Calu3 (cell line): Measurements from ENCODE around the gene FRS2. TPM values are rescaled to one million over a fixed set of nuclear protein-coding genes. Genes with fewer than 3 reads are reported as not detected.

ENCODE experiments used
- BruUV-seq: library from RNA; stranded (reverse); fragments of 400-500 nt; replicated peaks from 2 replicates; lab custom pipeline; 2021; lab: Mats Ljungman, UMichigan
- CTCF ChIA-PET: fragments of 300-600 bp; sonication (Branson Sonifier 250); formaldehyde crosslinking; loops from one replicate; lab custom pipeline; 2022; ENCODE audit warnings: antibody characterized with exemption; lab: Charles Lee
- DNase-seq: peaks from one replicate; pipeline ENCODE4 v3.0.0; 2022
- H3K27ac Mint-ChIP-seq: one replicate; pipeline ENCODE4 v1.8.0; 2022; ENCODE audit warnings: mixed read lengths; ENCODE audit not compliant: unreplicated experiment
- H3K27me3 Mint-ChIP-seq: one replicate; pipeline ENCODE4 v1.8.0; 2022; ENCODE audit warnings: mixed read lengths; ENCODE audit not compliant: unreplicated experiment
- H3K36me3 Mint-ChIP-seq: one replicate; pipeline ENCODE4 v1.8.0; 2022; ENCODE audit warnings: mild to moderate bottlenecking, moderate library complexity, mixed read lengths; ENCODE audit not compliant: insufficient read depth, unreplicated experiment
- H3K4me1 Mint-ChIP-seq: one replicate; pipeline ENCODE4 v1.8.0; 2022; ENCODE audit warnings: mild to moderate bottlenecking, low read depth, mixed read lengths; ENCODE audit not compliant: unreplicated experiment
- H3K4me3 Mint-ChIP-seq: one replicate; pipeline ENCODE4 v1.8.0; 2022; ENCODE audit warnings: mild to moderate bottlenecking, low read depth, moderate library complexity, mixed read lengths; ENCODE audit not compliant: unreplicated experiment
- H3K9me3 Mint-ChIP-seq: one replicate; pipeline ENCODE4 v1.8.0; 2022; ENCODE audit warnings: low read depth, mixed read lengths; ENCODE audit not compliant: unreplicated experiment
- intact Hi-C: fragments of 100-400 bp; cut with micrococcal nuclease; formaldehyde crosslinking; loops from one replicate; pipeline ENCODE4 v1.10.0; 2022; ENCODE audit not compliant: unreplicated experiment
- total RNA-seq: library from RNA; stranded (reverse); gene quantifications from 2 replicates; pipeline ENCODE4 v1.2.3, GENCODE V29; 2022
- TF ChIP-seq, protein P1 (sequence below): fragments of 200-600 bp; IDR thresholded peaks from one replicate; pipeline ENCODE4 v1.8.0; 2022; ENCODE audit warnings: antibody characterized with exemption; ENCODE audit not compliant: unreplicated experiment

Gene FRS2
- total RNA-seq, 1 experiment from 2014 or later = 27.5 TPM

DNA sequence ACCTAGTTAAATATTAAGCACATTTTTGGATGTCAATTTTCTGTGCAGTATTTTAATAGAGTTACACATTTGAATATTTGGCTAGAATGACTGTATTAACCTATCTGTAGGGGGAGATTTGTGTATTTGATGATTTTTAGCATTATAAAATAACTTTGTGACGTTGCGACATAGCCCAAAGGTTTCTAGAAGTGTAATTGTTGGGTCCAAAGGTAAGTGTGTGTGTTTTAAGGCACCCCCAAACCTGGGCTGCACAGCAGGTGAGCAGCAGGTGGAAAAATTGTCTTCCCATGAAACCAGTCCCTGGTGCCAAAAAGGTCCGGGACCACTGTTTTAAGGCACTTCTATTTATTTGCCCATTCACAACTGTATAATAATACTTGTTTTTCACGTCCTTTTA is 118.3 kb downstream of the FRS2 start:
- Mint-ChIP-seq H3K27ac (no peak overlapping the region), H3K4me1 (no peaks in the 10 kb centered on the region), H3K36me3 (peaks cover 91% of the 10 kb centered on the region), H3K9me3 (no peaks in the 10 kb centered on the region), H3K4me3 (no peak overlapping the region), H3K27me3 (no peaks in the 10 kb centered on the region)
- no TSS peak for BruUV-seq
- intact Hi-C loops = no loop called here
- DNase-seq = no peak
- TF ChIP-seq, protein P1, sequence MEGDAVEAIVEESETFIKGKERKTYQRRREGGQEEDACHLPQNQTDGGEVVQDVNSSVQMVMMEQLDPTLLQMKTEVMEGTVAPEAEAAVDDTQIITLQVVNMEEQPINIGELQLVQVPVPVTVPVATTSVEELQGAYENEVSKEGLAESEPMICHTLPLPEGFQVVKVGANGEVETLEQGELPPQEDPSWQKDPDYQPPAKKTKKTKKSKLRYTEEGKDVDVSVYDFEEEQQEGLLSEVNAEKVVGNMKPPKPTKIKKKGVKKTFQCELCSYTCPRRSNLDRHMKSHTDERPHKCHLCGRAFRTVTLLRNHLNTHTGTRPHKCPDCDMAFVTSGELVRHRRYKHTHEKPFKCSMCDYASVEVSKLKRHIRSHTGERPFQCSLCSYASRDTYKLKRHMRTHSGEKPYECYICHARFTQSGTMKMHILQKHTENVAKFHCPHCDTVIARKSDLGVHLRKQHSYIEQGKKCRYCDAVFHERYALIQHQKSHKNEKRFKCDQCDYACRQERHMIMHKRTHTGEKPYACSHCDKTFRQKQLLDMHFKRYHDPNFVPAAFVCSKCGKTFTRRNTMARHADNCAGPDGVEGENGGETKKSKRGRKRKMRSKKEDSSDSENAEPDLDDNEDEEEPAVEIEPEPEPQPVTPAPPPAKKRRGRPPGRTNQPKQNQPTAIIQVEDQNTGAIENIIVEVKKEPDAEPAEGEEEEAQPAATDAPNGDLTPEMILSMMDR = no peak
- CTCF ChIA-PET = no interaction called here

DNA sequence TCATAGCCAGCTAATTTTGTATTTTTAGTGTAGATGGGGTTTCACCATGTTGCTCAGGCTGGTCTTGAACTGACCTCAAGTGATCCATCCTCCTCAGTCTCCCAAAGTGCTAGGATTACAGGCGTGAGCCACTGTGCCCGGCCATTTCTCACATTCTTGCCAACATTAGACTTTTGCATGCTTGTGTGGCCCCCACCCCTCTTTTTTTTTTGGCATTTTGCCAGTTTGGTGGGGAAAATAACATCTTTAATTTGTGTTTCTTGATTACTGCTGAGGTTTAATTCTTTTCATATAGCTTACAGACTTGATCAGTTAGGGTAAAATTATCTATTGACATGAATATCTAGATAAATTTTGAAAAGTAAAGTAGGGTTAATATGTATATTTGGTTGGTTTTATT is 118.9 kb downstream of the FRS2 start:
- H3K4me1 Mint-ChIP-seq = no peaks in the 10 kb centered on the region
- no peak for DNase-seq
- intact Hi-C loops = no loop called here
- TF ChIP-seq, protein P1 = no peak
- peaks cover 95% of the 10 kb centered on the region for H3K36me3 Mint-ChIP-seq
- H3K27ac Mint-ChIP-seq = no peak overlapping the region
- H3K4me3 Mint-ChIP-seq = no peak overlapping the region
- no peaks in the 10 kb centered on the region for H3K27me3 Mint-ChIP-seq
- H3K9me3 Mint-ChIP-seq = no peaks in the 10 kb centered on the region
- no TSS peak for BruUV-seq
- CTCF ChIA-PET = no interaction called here

DNA sequence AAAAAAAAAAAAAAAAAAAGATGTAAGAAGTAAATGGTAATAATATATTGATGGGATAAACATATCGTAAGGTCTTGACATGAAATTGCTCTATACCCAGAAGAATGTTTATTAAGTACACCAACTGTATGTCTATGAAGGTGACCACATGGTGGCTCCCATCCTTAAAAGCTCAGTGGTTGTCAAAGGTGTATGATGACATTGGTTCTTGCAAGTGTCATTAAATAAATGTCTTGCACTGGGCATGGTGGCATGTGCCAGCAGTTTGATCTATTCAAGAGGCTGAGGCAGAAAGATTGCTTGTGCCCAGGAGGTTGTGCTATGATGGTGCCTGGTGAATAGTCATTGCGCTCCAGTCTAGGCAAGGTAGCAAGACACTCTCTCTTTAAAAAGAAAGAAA is 125.5 kb downstream of the FRS2 start:
- intact Hi-C loops = no loop called here
- BruUV-seq = no TSS peak
- Mint-ChIP-seq H3K9me3 (no peaks in the 10 kb centered on the region), H3K4me3 (no peak overlapping the region), H3K27ac (no peak overlapping the region), H3K27me3 (no peaks in the 10 kb centered on the region), H3K36me3 (peaks cover 80% of the 10 kb centered on the region), H3K4me1 (no peaks in the 10 kb centered on the region)
- DNase-seq = no peak
- CTCF ChIA-PET = interaction anchor here (0.6 to 0.7 kb wide), 3 partner anchors 75 to 151 kb away, joined by 3 to 6 read pairs (median 4); no protein-coding TSS in a partner anchor
- TF ChIP-seq, protein P1 = no peak

DNA sequence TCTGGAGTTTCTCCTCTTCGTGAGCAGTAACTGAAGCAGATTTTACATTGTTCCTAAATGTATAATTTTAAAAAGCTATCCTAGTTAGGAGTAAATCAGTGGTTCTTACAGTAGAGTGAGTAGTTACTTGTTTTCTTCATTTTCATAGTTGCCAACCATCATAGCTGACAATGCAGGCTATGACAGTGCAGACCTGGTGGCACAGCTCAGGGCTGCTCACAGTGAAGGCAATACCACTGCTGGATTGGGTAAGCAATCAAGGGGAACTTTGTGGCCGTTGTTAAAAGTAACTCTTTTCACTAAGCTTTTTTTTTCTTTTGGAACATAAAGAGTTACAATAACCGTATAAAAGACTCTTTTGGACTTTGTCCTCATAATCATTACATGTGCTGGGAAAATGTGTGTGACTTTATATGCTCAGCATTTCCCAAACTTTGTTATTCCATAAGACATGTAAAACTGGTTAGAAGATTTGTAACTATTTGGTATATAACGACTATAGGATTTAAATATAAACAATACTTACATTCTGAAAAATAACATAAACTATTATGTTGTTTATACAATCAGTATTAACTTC is 128.1 kb downstream of the FRS2 start:
- H3K27me3 Mint-ChIP-seq = no peaks in the 10 kb centered on the region
- DNase-seq = no peak
- H3K4me3 Mint-ChIP-seq = no peak overlapping the region
- no peaks in the 10 kb centered on the region for H3K4me1 Mint-ChIP-seq
- no peak overlapping the region for H3K27ac Mint-ChIP-seq
- H3K9me3 Mint-ChIP-seq = no peaks in the 10 kb centered on the region
- no TSS peak for BruUV-seq
- TF ChIP-seq, protein P1 = no peak
- CTCF ChIA-PET = no interaction called here
- intact Hi-C loops = no loop called here
- peaks cover 77% of the 10 kb centered on the region for H3K36me3 Mint-ChIP-seq
